Mesenchymal stem cell (in vitro differentiated cells and primary cell): ENCODE results near the gene ELMOD1.

Experiments
- DNase-seq: peaks from one replicate; pipeline ENCODE4 v3.0.0-alpha.2; 2013
- H2AFZ ChIP-seq: one replicate; pipeline ENCODE4 v1.6.1; 2013; ENCODE audit warnings: low read depth, mild to moderate bottlenecking, control low read depth, inconsistent platforms, low read length, moderate library complexity
- H2AK5ac ChIP-seq: 2 replicates; pipeline ENCODE4 v1.6.1; 2013; ENCODE audit warnings: low read length, moderate library complexity, mild to moderate bottlenecking, inconsistent platforms; ENCODE audit not compliant: severe bottlenecking
- H2BK120ac ChIP-seq: one replicate; pipeline ENCODE4 v1.6.1; 2013; ENCODE audit warnings: low read depth, mild to moderate bottlenecking, inconsistent platforms, low read length, moderate library complexity
- H2BK12ac ChIP-seq, 2 experiments: one replicate each; pipeline ENCODE4 v1.6.1; 2013; ENCODE audit warnings: inconsistent platforms in 2 of 2, low read length in 2 of 2, mild to moderate bottlenecking in 2 of 2, moderate library complexity in 2 of 2, control low read depth in 1 of 2
- H2BK15ac ChIP-seq: one replicate; pipeline ENCODE4 v1.6.1; 2013; ENCODE audit warnings: mild to moderate bottlenecking, low read depth, inconsistent platforms; ENCODE audit not compliant: poor library complexity, severe bottlenecking
- H2BK5ac ChIP-seq: 2 replicates; pipeline ENCODE4 v1.6.1; 2013; ENCODE audit warnings: low read depth, mild to moderate bottlenecking, low read length, control low read depth, inconsistent platforms; ENCODE audit not compliant: poor library complexity, severe bottlenecking
- H3K14ac ChIP-seq, 2 experiments: one replicate each; pipeline ENCODE4 v1.6.1; 2013; ENCODE audit warnings: inconsistent platforms in 2 of 2, low read length in 2 of 2, control low read depth in 1 of 2, mild to moderate bottlenecking in 1 of 2, moderate library complexity in 1 of 2
- H3K18ac ChIP-seq, 2 experiments: one replicate each; pipeline ENCODE4 v1.6.1; 2013; ENCODE audit warnings: inconsistent platforms in 2 of 2, low read length in 2 of 2, control low read depth in 1 of 2, low read depth in 1 of 2, mild to moderate bottlenecking in 1 of 2
- H3K23ac ChIP-seq, 2 experiments: one replicate each; pipeline ENCODE4 v1.6.1; 2013; ENCODE audit warnings: inconsistent platforms in 2 of 2, low read length in 2 of 2, mild to moderate bottlenecking in 2 of 2, moderate library complexity in 2 of 2, control low read depth in 1 of 2
- H3K27ac ChIP-seq: 2 replicates; pipeline ENCODE4 v1.5.1; 2013; ENCODE audit warnings: mild to moderate bottlenecking, moderate library complexity, low read length, control low read depth, inconsistent platforms; ENCODE audit not compliant: poor library complexity, severe bottlenecking
- H3K27me3 ChIP-seq, 2 experiments: 2 replicates each; pipeline versions ENCODE4 v1.6.1 to v1.7.0; 2013; ENCODE audit warnings: low read length in 2 of 2, mild to moderate bottlenecking in 2 of 2, moderate library complexity in 2 of 2, control low read depth in 1 of 2, inconsistent platforms in 1 of 2; ENCODE audit not compliant: control insufficient read depth in 1 of 2, insufficient read depth in 1 of 2
- H3K36me3 ChIP-seq, 2 experiments: 2 replicates each; pipeline versions ENCODE4 v1.6.1 to v1.7.0; 2013; ENCODE audit warnings: low read length in 2 of 2, control low read depth in 1 of 2, inconsistent platforms in 1 of 2, low read depth in 1 of 2, mild to moderate bottlenecking in 1 of 2; ENCODE audit not compliant: insufficient read depth in 2 of 2, control insufficient read depth in 1 of 2
- H3K4ac ChIP-seq, 2 experiments: one replicate each; pipeline ENCODE4 v1.6.1; 2013; ENCODE audit warnings: inconsistent platforms in 2 of 2, low read length in 2 of 2, mild to moderate bottlenecking in 2 of 2, moderate library complexity in 2 of 2, control low read depth in 1 of 2, low read depth in 1 of 2
- H3K4me1 ChIP-seq: 2 replicates; pipeline ENCODE4 v1.6.1; 2013; ENCODE audit warnings: low read depth, low read length, control low read depth; ENCODE audit not compliant: control insufficient read depth, insufficient read depth
- H3K4me2 ChIP-seq: 2 replicates; pipeline ENCODE4 v1.6.1; 2013; ENCODE audit warnings: low read length, mild to moderate bottlenecking, inconsistent platforms; ENCODE audit not compliant: poor library complexity, severe bottlenecking
- H3K4me3 ChIP-seq, 2 experiments: 2 replicates each; pipeline versions ENCODE4 v1.5.1 to v1.7.0; 2013; ENCODE audit warnings: low read length in 2 of 2, mild to moderate bottlenecking in 2 of 2, control low read depth in 1 of 2, low read depth in 1 of 2; ENCODE audit not compliant: insufficient read depth in 1 of 2
- H3K79me1 ChIP-seq: replicated peaks from 2 replicates; pipeline ENCODE4 v1.6.1; 2013; ENCODE audit warnings: mild to moderate bottlenecking, control low read depth, low read length, inconsistent platforms; ENCODE audit not compliant: poor library complexity, severe bottlenecking
- H3K9ac ChIP-seq: 2 replicates; pipeline ENCODE4 v1.7.0; 2013; ENCODE audit warnings: mild to moderate bottlenecking, low read length, moderate library complexity
- H3K9me3 ChIP-seq: 2 replicates; pipeline ENCODE4 v1.7.0; 2013; ENCODE audit warnings: mild to moderate bottlenecking, low read length; ENCODE audit not compliant: control insufficient read depth
- H4K8ac ChIP-seq: one replicate; pipeline ENCODE4 v1.6.1; 2013; ENCODE audit warnings: inconsistent platforms, mild to moderate bottlenecking, low read length, moderate library complexity
- H4K91ac ChIP-seq: one replicate; pipeline ENCODE4 v1.6.1; 2013; ENCODE audit warnings: mild to moderate bottlenecking, low read length, inconsistent platforms
- WGBS: methylation state at CpG from one replicate; pipeline ENCODE4 v1.1.7; 2013; ENCODE audit warnings: mixed read lengths; 5-methylcytosine and 5-hydroxymethylcytosine counted together

The ELMOD1 gene

DNA sequence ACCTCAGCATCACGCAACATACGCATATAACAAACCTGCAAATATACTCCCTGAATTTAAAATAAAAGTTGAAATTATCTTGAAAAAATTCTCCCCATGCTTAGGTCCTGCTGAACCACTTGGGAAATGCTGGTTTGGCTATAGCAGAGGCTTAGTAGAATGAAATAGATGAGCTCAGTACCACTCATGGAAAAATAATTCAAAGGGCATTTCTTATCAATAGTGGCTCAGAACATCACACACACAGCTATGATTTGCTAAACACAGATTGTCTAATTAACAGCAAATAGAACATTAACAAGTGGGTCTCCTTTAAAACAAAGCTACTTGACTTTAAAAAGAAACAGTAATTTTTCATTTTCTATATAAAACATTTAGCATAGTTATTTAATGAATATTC lies 21.5 kb downstream of the ELMOD1 start:
- H3K79me1 ChIP-seq = no peaks in the 10 kb centered on the region
- H2AK5ac ChIP-seq = no peak overlapping the region
- H3K4me2 ChIP-seq = no peak overlapping the region
- H3K4me1 ChIP-seq = no peaks in the 10 kb centered on the region
- DNase-seq = no peak
- H2BK5ac ChIP-seq = no peak overlapping the region
- H3K23ac ChIP-seq = no peak overlapping the region
- no peak overlapping the region for H2BK15ac ChIP-seq
- no peak overlapping the region for H3K4ac ChIP-seq
- no peak overlapping the region for H3K14ac ChIP-seq
- no peak overlapping the region for H3K27ac ChIP-seq
- H3K9me3 ChIP-seq = no peaks in the 10 kb centered on the region
- no CpG with 5 or more reads among the region's 2 CpGs for WGBS
- H3K27me3 ChIP-seq = peaks cover 16 to 25% of the 10 kb centered on the region in 2 experiments
- no peak overlapping the region for H2BK120ac ChIP-seq
- H2BK12ac ChIP-seq = no peak overlapping the region
- H4K8ac ChIP-seq = no peak overlapping the region
- no peak overlapping the region for H2AFZ ChIP-seq
- no peak overlapping the region for H3K4me3 ChIP-seq
- no peak overlapping the region for H3K18ac ChIP-seq
- no peak overlapping the region for H4K91ac ChIP-seq
- H3K36me3 ChIP-seq = no peaks in the 10 kb centered on the region
- H3K9ac ChIP-seq = no peak overlapping the region

DNA sequence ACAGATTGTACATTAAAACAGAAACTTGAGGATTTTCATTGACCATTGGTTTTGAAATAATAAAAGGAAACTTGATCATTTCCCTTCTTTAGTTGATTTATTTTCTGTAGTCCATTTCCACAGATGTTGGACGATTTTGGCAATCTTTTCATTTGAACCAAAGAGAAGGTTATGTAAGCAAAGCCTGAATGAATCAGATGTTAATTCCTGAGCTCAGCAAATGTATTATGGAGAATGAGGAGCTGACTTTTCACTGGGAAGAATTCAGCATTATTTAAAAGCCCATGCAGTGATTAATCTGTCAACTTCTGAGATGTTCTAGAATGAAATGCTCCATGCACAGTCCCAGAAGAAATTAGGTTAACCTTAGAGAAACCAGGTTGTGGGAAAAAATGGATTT lies 29.0 kb downstream of the ELMOD1 start:
- H3K4me1 ChIP-seq = no peaks in the 10 kb centered on the region
- H3K9ac ChIP-seq = no peak overlapping the region
- no peaks in the 10 kb centered on the region for H3K9me3 ChIP-seq
- no peak overlapping the region for H2BK120ac ChIP-seq
- H3K27ac ChIP-seq = no peak overlapping the region
- no peak overlapping the region for H3K4ac ChIP-seq
- H3K4me2 ChIP-seq = no peak overlapping the region
- no peak for DNase-seq
- H3K79me1 ChIP-seq = no peaks in the 10 kb centered on the region
- H2BK12ac ChIP-seq = no peak overlapping the region
- H4K91ac ChIP-seq = no peak overlapping the region
- 74% methylated on average over 1 of the region's 1 CpG for WGBS
- H3K4me3 ChIP-seq = no peak overlapping the region
- no peak overlapping the region for H4K8ac ChIP-seq
- no peak overlapping the region for H2BK15ac ChIP-seq
- no peak overlapping the region for H2AK5ac ChIP-seq
- H3K36me3 ChIP-seq = no peaks in the 10 kb centered on the region
- no peak overlapping the region for H3K14ac ChIP-seq
- no peak overlapping the region for H2BK5ac ChIP-seq
- H3K23ac ChIP-seq = no peak overlapping the region
- no peak overlapping the region for H3K18ac ChIP-seq
- no peak overlapping the region for H2AFZ ChIP-seq
- H3K27me3 ChIP-seq = peaks cover 8 to 13% of the 10 kb centered on the region in 2 experiments

DNA sequence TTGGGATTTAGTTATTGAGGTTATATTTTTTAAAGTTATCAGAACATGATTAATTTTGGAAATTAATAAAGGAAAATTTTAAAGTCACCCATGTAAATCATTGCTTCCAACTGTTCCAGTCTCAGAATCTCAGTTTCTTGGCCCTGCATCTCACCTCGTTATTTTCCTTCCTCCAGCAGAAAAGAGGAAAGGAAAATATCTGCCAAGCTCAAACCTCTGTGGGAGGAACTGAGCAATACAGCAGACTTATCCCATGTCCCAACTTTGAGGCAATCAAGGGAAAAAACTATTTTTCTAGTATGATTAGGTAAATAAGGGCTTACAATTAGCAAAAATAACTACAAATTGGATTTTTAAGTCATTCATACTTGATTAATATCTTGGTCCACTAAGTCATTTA lies 30.1 kb downstream of the ELMOD1 start:
- no peaks in the 10 kb centered on the region for H3K4me1 ChIP-seq
- no peaks in the 10 kb centered on the region for H3K9me3 ChIP-seq
- no peak overlapping the region for H2AFZ ChIP-seq
- no peaks in the 10 kb centered on the region for H3K79me1 ChIP-seq
- no peak overlapping the region for H3K4ac ChIP-seq
- no peak overlapping the region for H2AK5ac ChIP-seq
- no peak overlapping the region for H2BK12ac ChIP-seq
- no peak overlapping the region for H2BK120ac ChIP-seq
- no peak overlapping the region for H3K4me3 ChIP-seq
- H4K91ac ChIP-seq = no peak overlapping the region
- no peak overlapping the region for H3K9ac ChIP-seq
- no peak overlapping the region for H4K8ac ChIP-seq
- H2BK15ac ChIP-seq = no peak overlapping the region
- WGBS = 96% methylated on average over 1 of the region's 1 CpG
- no peak overlapping the region for H3K18ac ChIP-seq
- no peak for DNase-seq
- no peak overlapping the region for H3K23ac ChIP-seq
- H3K14ac ChIP-seq = no peak overlapping the region
- no peaks in the 10 kb centered on the region for H3K36me3 ChIP-seq
- no peak overlapping the region for H3K4me2 ChIP-seq
- H3K27me3 ChIP-seq = peaks cover 14 to 23% of the 10 kb centered on the region in 2 experiments
- H2BK5ac ChIP-seq = no peak overlapping the region
- H3K27ac ChIP-seq = no peak overlapping the region

DNA sequence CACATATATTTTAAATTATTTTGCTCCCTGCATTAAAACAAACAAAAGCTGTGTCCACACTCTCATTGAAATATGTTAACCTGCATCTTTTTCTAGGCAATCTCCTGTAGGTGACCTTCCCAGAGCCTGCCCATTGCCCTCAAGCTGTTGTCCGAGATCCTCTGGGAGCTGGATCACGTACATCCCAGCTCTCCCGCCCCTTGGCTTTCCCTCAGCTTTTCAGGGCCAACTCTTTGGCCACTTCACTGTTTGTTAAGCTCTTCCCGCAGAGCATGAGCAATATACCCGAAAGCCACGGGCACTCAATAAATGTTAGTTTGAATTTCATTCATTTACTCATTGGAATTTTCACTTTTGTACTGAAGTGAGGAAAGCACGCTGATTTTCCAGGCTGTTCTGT lies 32.2 kb downstream of the ELMOD1 start:
- H3K27me3 ChIP-seq = peaks cover 9 to 20% of the 10 kb centered on the region in 2 experiments
- no peak overlapping the region for H3K4me2 ChIP-seq
- H3K4me1 ChIP-seq = no peaks in the 10 kb centered on the region
- H2AK5ac ChIP-seq = no peak overlapping the region
- H3K23ac ChIP-seq = no peak overlapping the region
- H3K4ac ChIP-seq = no peak overlapping the region
- H2BK15ac ChIP-seq = no peak overlapping the region
- no peak for DNase-seq
- no peaks in the 10 kb centered on the region for H3K79me1 ChIP-seq
- no peak overlapping the region for H4K8ac ChIP-seq
- H3K14ac ChIP-seq = no peak overlapping the region
- H2AFZ ChIP-seq = no peak overlapping the region
- 77% methylated on average over 6 of the region's 7 CpGs for WGBS
- no peak overlapping the region for H4K91ac ChIP-seq
- H3K4me3 ChIP-seq = no peak overlapping the region
- H3K36me3 ChIP-seq = no peaks in the 10 kb centered on the region
- no peak overlapping the region for H3K27ac ChIP-seq
- H3K18ac ChIP-seq = no peak overlapping the region
- H2BK12ac ChIP-seq = no peak overlapping the region
- H3K9ac ChIP-seq = no peak overlapping the region
- no peak overlapping the region for H2BK5ac ChIP-seq
- no peak overlapping the region for H2BK120ac ChIP-seq
- H3K9me3 ChIP-seq = no peaks in the 10 kb centered on the region
